PC-3 (cell line): ENCODE measurements around the gene STIMATE. TPM values are rescaled to one million over a fixed set of nuclear protein-coding genes. Genes with fewer than 3 reads are reported as not detected.

Experiments
- ATAC-seq: fragments of 200-7000 bp; cut with Tn5 transposase; 2 replicates; pipeline ENCODE4 v1.9.1; 2020; ENCODE audit warnings: mild to moderate bottlenecking, moderate library complexity
- BruUV-seq: library from RNA; stranded (reverse); fragments of 400-500 nt; replicated peaks from 2 replicates; lab custom pipeline; 2021; lab: Mats Ljungman, UMichigan
- CTCF ChIA-PET: fragments of 300-600 bp; sonication (Branson Sonifier 250); formaldehyde crosslinking; loops from one replicate; lab custom pipeline; 2022; ENCODE audit warnings: antibody characterized with exemption; lab: Charles Lee
- POLR2A ChIA-PET: fragments of 300-600 bp; sonication (Branson Sonifier 250); formaldehyde crosslinking; loops from one replicate; lab custom pipeline; 2022; ENCODE audit warnings: antibody characterized with exemption; ENCODE audit not compliant: unreplicated experiment; lab: Charles Lee
- DNase-seq: peaks from one replicate; pipeline ENCODE4 v3.0.0-alpha.2; 2015
- H2AFZ ChIP-seq: fragments of 300-600 bp; sonication (generic); 2 replicates; pipeline ENCODE4 v1.6.0; 2016; ENCODE audit warnings: antibody characterized with exemption, low read length
- H3F3A ChIP-seq: fragments of 300-600 bp; sonication (generic); one replicate; pipeline ENCODE4 v1.6.0; 2017; ENCODE audit warnings: antibody characterized with exemption, low read length, control low read depth, mild to moderate bottlenecking; ENCODE audit not compliant: unreplicated experiment
- H3K27ac ChIP-seq: fragments of 300-600 bp; sonication (generic); 2 replicates; pipeline ENCODE4 v1.5.1; 2016; ENCODE audit warnings: mild to moderate bottlenecking, low read length
- H3K27me3 ChIP-seq: fragments of 300-600 bp; sonication (generic); 2 replicates; pipeline ENCODE4 v1.6.1; 2016; ENCODE audit warnings: low read length, mixed read lengths
- H3K36me3 ChIP-seq: fragments of 300-600 bp; sonication (generic); 2 replicates; pipeline ENCODE4 v1.6.1; 2016; ENCODE audit warnings: low read depth, mixed run types, low read length, mixed read lengths
- H3K4me1 ChIP-seq: fragments of 300-600 bp; sonication (generic); 2 replicates; pipeline ENCODE4 v1.5.1; 2016; ENCODE audit warnings: low read length; ENCODE audit not compliant: insufficient read depth
- H3K4me2 ChIP-seq: fragments of 300-600 bp; sonication (generic); 2 replicates; pipeline ENCODE4 v1.6.0; 2016; ENCODE audit warnings: low read length
- H3K4me3 ChIP-seq: fragments of 300-600 bp; sonication (generic); 2 replicates; pipeline ENCODE4 v1.5.1; 2016; ENCODE audit warnings: mild to moderate bottlenecking, low read length, mixed read lengths
- H3K79me2 ChIP-seq: fragments of 300-600 bp; sonication (generic); 2 replicates; pipeline ENCODE4 v1.6.1; 2017; ENCODE audit warnings: low read length, mixed read lengths
- H3K9ac ChIP-seq: fragments of 300-600 bp; sonication (generic); 2 replicates; pipeline ENCODE4 v1.6.0; 2016; ENCODE audit warnings: mild to moderate bottlenecking, low read length
- H3K9me2 ChIP-seq: fragments of 300-600 bp; sonication (generic); replicated peaks from 2 replicates; pipeline ENCODE4 v1.6.1; 2016; ENCODE audit warnings: mixed run types, low read length, mixed read lengths
- H3K9me3 ChIP-seq: fragments of 300-600 bp; sonication (generic); 2 replicates; pipeline ENCODE4 v1.6.1; 2016; ENCODE audit warnings: low read length, mixed read lengths
- H4K20me1 ChIP-seq: fragments of 300-600 bp; sonication (generic); 2 replicates; pipeline ENCODE4 v1.6.1; 2016; ENCODE audit warnings: low read length, mixed read lengths
- EZH2 ChIP-seq: fragments of 300-600 bp; sonication (generic); IDR thresholded peaks from one replicate; pipeline ENCODE4 v1.6.1; 2017; ENCODE audit warnings: antibody characterized with exemption, mild to moderate bottlenecking, low read length; ENCODE audit not compliant: unreplicated experiment
- EZH2phosphoT487 ChIP-seq: fragments of 300-600 bp; sonication (generic); IDR thresholded peaks from 2 replicates; pipeline ENCODE4 v1.6.1; 2018; ENCODE audit warnings: mild to moderate bottlenecking, antibody characterized with exemption, low read length, borderline replicate concordance
- intact Hi-C: fragments of 100-400 bp; cut with micrococcal nuclease; formaldehyde crosslinking; loops from 2 replicates; pipeline ENCODE4 v1.9.0; 2023
- total RNA-seq: library from RNA; depleted of rRNA; stranded (reverse); fragments of >200 nt; gene quantifications from 2 replicates; pipeline ENCODE4 v1.2.3, GENCODE V29; 2014
- TF ChIP-seq, protein P1 (sequence below): fragments of 300-600 bp; sonication (generic); conservative IDR thresholded peaks from 2 replicates; pipeline ENCODE4 v1.5.1; 2017; ENCODE audit warnings: antibody characterized with exemption, low read depth, mild to moderate bottlenecking, low read length

STIMATE gene
- total RNA-seq, 1 experiment from 2014 or later: 29.7 TPM

DNA sequence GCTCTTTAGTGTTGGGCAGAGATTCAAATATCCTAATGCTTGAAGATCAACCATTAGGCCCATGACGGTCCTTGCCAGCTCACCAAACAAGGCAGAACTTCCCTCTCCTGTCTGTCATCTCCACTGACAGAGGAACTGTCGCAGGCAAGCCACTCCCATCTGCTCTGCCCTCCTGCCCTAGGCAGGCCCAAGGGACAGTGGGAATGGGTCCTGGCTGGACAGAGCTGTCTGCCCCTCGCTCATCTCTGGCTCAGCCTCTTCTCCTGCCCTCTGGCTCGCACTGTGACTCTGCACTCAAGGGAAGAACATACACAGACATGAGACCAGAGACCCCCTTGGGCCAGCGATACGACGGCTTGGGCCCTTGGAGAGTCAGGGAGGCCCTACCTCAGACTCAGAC lies 54.9 kb downstream of the STIMATE start:
- DNase-seq: no peak
- Histone ChIP-seq H3K4me1 (no peaks in the 10 kb centered on the region), H3K36me3 (no peaks in the 10 kb centered on the region), H3K9ac (no peak overlapping the region), H3K4me3 (no peak overlapping the region), H3K9me2 (no peaks in the 10 kb centered on the region), H3K27ac (no peak overlapping the region), H3F3A (no peaks in the 10 kb centered on the region), H3K79me2 (no peaks in the 10 kb centered on the region), H2AFZ (no peak overlapping the region), H3K4me2 (no peak overlapping the region), H3K27me3 (no peaks in the 10 kb centered on the region), H3K9me3 (no peaks in the 10 kb centered on the region), H4K20me1 (no peaks in the 10 kb centered on the region)
- CTCF ChIA-PET: no interaction called here
- BruUV-seq: no TSS peak
- TF ChIP-seq EZH2phosphoT487 (no peak), EZH2 (no peak)
- TF ChIP-seq, protein P1, sequence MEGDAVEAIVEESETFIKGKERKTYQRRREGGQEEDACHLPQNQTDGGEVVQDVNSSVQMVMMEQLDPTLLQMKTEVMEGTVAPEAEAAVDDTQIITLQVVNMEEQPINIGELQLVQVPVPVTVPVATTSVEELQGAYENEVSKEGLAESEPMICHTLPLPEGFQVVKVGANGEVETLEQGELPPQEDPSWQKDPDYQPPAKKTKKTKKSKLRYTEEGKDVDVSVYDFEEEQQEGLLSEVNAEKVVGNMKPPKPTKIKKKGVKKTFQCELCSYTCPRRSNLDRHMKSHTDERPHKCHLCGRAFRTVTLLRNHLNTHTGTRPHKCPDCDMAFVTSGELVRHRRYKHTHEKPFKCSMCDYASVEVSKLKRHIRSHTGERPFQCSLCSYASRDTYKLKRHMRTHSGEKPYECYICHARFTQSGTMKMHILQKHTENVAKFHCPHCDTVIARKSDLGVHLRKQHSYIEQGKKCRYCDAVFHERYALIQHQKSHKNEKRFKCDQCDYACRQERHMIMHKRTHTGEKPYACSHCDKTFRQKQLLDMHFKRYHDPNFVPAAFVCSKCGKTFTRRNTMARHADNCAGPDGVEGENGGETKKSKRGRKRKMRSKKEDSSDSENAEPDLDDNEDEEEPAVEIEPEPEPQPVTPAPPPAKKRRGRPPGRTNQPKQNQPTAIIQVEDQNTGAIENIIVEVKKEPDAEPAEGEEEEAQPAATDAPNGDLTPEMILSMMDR: no peak
- POLR2A ChIA-PET: no interaction called here
- no peak for ATAC-seq
- intact Hi-C loops: no loop called here

DNA sequence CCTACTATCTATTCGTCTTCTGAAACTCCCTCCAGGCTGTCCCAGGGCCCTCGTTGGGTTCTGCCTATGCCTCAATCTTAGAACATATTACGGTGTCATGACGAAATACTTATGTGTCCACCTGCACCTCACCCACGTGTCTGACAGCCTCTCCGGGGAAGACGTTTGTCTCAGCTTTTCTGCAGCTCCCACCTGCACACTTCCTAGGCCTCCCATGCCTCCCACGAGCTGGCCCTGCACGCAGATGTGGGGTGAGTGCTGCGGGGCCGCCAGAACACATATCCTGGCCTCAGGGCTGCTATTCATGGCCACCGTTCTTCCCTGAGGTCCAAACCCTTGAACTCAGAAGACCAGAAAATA lies 55.4 kb downstream of the STIMATE start:
- no peaks in the 10 kb centered on the region for H3K9me2 ChIP-seq
- no TSS peak for BruUV-seq
- H3K9me3 ChIP-seq: no peaks in the 10 kb centered on the region
- TF ChIP-seq EZH2phosphoT487: no peak
- no peak for TF ChIP-seq EZH2
- H3K9ac ChIP-seq: no peak overlapping the region
- no peak overlapping the region for H2AFZ ChIP-seq
- no peak overlapping the region for H3K27ac ChIP-seq
- H3K4me3 ChIP-seq: no peak overlapping the region
- no peak overlapping the region for H3K4me2 ChIP-seq
- CTCF ChIA-PET: no interaction called here
- no peaks in the 10 kb centered on the region for H3K4me1 ChIP-seq
- DNase-seq: no peak
- POLR2A ChIA-PET: no interaction called here
- no peaks in the 10 kb centered on the region for H3K36me3 ChIP-seq
- no peaks in the 10 kb centered on the region for H3F3A ChIP-seq
- intact Hi-C loops: no loop called here
- ATAC-seq: no peak
- H3K79me2 ChIP-seq: no peaks in the 10 kb centered on the region
- no peaks in the 10 kb centered on the region for H4K20me1 ChIP-seq
- H3K27me3 ChIP-seq: no peaks in the 10 kb centered on the region

DNA sequence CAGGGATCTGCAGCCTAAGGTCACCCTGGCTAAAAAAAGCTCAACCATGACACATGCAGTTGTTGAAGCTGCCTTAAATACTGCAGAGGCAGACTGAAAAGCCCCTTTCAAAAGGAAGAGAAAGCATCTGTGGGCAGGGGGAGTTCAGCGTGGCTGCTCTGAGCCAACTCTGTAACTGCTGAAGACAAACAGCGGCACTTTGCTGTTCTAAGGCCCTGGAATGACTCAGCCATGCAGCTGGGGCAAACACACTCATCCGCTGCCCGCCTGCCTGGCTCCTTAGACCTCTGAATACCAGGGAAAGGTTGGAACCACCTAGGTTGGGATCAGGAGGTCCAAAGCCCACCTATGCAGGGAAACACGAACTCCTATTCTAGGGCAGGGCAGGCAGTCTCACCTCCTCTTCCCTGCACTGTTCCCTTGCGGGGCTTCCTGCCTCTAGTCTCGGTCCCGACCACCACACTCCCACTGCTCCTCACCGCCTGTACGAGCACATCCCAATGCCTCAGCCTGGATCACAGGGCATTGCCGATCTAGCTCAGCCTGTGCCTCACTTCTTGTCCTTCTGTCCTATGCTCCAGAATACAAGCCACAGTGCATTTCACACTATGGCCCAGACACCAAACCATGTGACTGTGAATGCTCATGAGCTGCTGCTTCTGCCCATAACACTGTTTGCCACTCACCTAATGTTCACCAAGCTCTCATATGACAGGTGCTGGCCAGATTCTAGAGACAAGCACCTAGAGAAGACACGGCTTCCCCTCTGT lies 56.0 kb downstream of the STIMATE start:
- ATAC-seq (no peak), DNase-seq (no peak)
- POLR2A ChIA-PET: no interaction called here
- H2AFZ ChIP-seq: no peak overlapping the region
- H3K79me2 ChIP-seq: no peaks in the 10 kb centered on the region
- H3K27ac ChIP-seq: no peak overlapping the region
- no peaks in the 10 kb centered on the region for H3F3A ChIP-seq
- intact Hi-C loops: no loop called here
- CTCF ChIA-PET: no interaction called here
- BruUV-seq: no TSS peak
- no peak overlapping the region for H3K4me3 ChIP-seq
- H3K9me3 ChIP-seq: no peaks in the 10 kb centered on the region
- H3K36me3 ChIP-seq: no peaks in the 10 kb centered on the region
- no peak overlapping the region for H3K4me2 ChIP-seq
- TF ChIP-seq, protein P1: no peak
- TF ChIP-seq EZH2phosphoT487: no peak
- no peak for TF ChIP-seq EZH2
- H3K27me3 ChIP-seq: no peaks in the 10 kb centered on the region
- no peaks in the 10 kb centered on the region for H3K9me2 ChIP-seq
- no peak overlapping the region for H3K9ac ChIP-seq
- H3K4me1 ChIP-seq: no peaks in the 10 kb centered on the region
- no peaks in the 10 kb centered on the region for H4K20me1 ChIP-seq
